Limb (tissue), 2 donors: ENCODE measurements around the gene NPAS4.
"Not testable (repeated sequence)": the region's sequence is repeated elsewhere in the genome, so short reads cannot be mapped to it uniquely, and the experiment has no call there.

ENCODE experiments used
- DNase-seq, 2 donors: peaks; one replicate each; pipeline ENCODE4 v3.0.0-alpha.2; 2016; ENCODE audit errors: extremely low spot score in 2 of 2

Gene NPAS4

GRCh38 chr11:66454247-66454646, 33.4 kb downstream of the NPAS4 start:
- DNase-seq, result no peak

- DNase-seq, result no peak
Measured at GRCh38 chr11:66454828-66455227, 34.0 kb downstream of the NPAS4 start.

GRCh38 chr11:66457826-66458225, 37.0 kb downstream of the NPAS4 start:
- DNase-seq, result no peak

DNA sequence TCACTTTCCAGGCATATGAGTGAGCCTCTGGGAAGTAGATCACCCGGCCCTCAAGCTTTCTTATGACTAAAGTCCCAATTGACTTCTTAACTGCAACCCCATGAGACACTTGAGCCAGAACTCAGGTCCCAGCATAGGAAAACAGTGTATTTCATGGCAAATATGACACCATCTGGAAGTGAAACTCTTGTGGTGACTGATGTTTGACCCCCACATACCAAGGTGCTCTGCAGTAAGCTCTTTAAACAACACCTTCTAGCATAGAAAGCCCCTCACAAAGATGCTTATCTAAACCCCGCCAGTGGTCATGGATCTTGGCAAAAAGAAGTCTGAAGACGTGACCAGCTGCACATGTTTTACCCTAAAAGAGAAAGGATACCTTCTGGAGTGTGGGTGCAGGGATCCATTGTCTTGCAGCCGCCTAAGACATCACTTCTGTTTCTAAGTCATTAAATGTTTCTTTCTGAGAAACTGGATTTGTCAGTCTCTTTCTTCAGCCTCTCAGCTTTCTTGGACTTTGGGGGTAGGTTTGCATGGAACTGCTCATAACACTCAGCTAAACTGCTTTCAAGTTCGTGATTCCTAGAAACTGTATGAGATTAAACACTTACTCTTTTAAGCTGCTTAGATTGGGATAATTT, 38.4 kb downstream of the NPAS4 start:
- DNase-seq, result no peak

DNA sequence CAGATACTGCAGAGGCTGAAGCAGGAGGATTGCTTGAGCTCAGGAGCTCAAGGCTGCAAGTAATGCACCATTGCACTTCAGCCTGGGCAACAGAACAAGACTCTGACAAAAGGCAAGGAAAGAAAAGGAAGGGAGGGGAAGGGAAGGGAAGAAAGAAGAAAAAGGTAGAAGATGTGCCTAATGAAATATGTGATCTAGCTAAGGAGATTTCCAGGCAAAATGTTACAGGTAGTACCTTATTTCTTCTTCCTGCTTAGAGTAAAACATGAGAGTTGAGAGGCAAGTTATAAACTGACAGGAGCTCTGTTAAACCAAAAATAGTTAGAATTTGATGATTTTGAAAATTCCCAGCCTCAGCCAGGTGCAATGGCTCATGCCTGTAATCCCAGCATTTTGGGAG, 41.2 kb downstream of the NPAS4 start:
- DNase-seq, result no peak

DNA sequence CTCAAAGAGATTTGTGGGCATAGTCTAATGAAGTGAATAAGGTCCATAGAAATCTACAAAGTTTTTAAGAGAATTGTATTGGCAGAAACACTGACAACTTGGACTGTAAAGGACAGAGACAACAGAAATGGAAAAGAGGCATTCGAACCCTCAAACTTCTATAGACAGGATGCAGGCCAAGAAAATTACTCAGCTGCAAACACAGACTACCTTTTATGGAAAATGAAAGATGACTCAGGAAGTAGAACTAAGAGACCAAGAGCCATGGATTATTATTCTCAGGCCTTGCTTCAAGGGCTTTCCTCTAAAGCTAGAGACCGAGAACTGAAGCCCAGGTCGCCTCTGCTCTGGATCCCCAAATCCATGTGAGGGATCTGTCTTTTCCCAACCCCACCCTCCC, 42.1 kb downstream of the NPAS4 start:
- DNase-seq, result no peak

- DNase-seq, result not testable (repeated sequence)
Measured at GRCh38 chr11:66464116-66464515, 43.3 kb downstream of the NPAS4 start.

DNA sequence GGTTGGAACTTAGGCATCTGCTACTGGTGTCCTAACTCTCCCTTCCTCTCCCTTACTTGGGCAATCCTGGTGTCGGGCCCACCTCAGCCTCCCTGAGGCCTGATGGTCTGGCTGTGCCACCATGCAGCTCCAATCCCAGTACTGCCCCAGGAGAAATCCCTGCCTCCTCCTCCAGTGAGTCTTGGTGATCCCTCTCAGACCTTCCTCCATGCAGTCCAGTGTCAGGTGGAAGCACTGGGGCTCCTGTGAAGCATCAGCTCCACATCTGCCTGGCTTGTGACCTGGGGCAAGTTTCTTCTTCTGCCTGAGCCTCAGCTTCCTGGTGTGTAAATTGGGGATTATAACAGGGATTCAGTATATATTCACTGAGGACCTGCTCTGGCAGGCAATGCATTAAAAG, 44.1 kb downstream of the NPAS4 start:
- DNase-seq, result no peak

- peak in 1 of 2 donors; percentile 37 for DNase-seq
Measured at GRCh38 chr11:66465373-66466224, 44.8 kb downstream of the NPAS4 start.

DNA sequence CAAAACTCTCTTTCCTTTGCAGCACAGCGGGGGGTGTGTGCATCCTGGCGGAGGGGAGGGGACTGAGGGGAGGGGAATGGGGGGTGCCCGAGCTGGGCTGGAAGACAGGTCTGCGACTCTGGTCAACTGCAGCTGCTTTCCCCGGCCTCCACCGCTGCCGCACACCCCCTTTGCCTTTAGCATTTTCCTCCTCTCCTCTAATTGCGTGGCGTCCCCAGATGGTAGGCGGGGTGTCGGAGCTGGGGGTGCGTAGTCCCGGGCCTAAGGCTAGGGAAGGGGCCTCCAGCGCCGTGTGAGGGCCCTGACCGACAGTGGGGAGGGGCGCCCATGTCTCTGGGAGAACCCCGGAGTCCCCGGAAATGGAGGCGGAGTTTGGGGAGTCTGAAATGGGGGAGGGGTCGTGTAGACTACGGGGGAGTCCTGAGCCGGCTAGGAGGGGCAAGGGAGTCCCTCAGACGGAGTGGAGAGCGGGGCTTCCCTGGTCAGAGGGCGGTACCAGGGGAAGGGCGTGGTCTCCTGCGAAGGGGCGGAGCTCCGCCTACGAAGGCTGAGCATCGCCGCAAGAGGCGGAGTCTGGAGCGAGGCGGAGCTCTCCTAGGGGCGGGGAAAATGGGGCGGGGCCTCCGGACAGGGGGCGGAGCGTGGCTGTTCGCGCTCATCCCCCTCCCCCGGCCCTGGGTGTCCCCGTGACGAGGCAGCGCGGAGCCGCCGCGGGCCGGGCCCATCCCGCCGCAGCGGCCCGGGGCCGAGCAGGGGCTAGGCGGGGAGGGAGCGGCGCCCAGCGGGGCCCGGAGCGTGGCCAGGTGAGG, 45.6 kb downstream of the NPAS4 start, which contains the start of gene PELI3:
TSS of gene PELI3 (plus strand) at position 681 of the 809 bp plus-strand sequence. CDS start 1,224 bp downstream, outside the sequence.
- DNase-seq, result peak; percentile 93 to 99

- DNase-seq, result peak in 1 of 2 donors; percentile 19
Measured at GRCh38 chr11:66467034-66467659, 46.3 kb downstream of the NPAS4 start.

DNA sequence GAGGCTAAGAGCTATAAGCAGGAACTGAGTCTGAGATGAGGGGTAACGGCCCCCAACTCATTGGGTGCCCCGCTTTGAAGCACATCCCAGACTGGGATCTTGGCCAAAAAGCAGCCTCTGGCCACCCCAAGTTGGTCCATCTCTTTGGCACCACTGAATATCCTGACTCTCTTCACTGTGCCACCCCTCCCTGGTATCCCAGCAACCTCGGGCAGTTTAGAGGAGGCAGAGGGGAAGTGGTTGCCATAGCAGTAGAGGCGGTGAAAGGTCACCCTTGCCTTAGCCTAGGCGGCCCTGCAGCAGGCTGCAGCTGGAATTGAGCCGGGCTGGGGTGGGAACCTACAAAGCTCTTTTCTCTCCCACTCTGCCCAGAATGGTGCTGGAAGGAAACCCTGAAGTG, 46.9 kb downstream of the NPAS4 start:
- DNase-seq, result no peak

DNA sequence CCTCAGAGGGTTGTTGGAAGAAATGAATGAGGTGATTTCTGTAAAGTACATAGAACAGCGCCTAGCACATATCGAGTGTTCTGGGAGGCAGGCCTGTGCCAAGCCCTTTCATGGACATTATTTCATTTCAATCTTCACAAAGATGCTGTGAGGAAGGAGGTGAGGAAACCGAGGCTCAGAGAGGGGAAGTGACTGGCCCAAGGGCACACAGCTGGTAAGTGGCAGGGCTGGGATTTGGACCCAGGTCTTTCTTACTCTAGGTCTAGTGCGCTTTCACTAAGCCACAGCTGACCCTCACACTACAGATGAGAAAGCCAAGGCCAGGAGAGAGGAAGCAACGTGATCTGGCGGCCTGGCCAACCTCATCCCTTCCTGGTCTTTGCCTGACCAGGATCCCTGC, 47.9 kb downstream of the NPAS4 start:
- DNase-seq, result no peak

- no peak for DNase-seq
Measured at GRCh38 chr11:66469441-66469840, 48.6 kb downstream of the NPAS4 start.

DNA sequence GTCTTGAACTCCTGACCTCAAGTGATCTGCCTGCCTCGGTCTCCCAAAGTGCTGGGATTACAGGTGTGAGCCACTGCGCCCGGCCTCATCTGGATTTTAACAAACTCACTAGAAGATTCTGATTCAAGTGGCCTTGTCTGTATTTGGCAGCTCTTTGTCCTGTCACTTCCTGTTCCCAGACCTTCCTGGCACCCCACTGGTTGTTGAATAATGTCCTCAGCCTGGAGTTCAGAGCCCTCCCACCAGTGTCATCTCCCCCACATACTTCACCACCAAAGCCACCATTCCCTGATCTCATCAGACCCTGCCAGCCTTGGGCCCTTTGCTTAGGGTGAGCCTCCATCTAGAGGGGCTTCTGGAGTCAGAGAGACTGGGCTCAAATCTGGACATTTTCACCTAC, 49.2 kb downstream of the NPAS4 start:
- DNase-seq, result no peak

DNA sequence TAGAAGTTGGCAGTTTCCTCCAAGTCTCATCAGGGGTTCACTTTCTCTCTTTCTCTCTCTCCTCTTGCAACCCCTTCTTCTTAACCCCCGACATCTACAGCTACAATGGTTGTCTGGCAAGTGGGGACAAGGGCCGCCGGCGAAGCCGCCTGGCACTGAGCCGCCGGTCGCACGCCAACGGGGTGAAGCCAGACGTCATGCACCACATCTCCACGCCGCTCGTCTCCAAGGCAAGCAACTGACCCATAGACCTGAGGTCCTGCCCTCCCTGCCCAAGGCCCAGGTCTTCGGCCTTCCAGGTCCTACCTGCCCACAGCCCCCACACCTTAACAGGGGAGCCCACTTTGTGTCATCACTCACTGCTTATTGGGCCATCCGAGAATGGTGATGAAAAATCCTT, 50.3 kb downstream of the NPAS4 start:
- DNase-seq, result no peak

DNA sequence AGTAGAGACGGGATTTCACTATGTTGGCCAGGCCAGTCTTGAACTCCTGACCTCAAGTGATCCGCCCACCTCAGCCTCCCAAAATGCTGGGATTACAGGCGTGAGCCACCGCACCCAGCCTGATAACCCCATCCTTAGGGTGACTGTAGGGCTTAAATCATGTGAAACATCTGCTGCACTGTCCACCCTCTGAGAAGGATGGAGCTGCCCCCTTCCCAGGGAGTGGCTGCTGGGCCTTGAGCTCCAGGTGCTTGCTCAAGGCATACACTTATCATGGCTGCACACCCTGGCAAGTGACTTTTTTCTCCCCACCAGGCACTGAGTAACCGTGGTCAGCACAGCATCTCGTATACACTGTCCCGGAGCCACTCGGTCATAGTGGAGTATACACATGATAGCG, 51.2 kb downstream of the NPAS4 start:
- no peak for DNase-seq

- DNase-seq, result no peak
Measured at GRCh38 chr11:66473167-66473566, 52.3 kb downstream of the NPAS4 start.

- no peak for DNase-seq
Measured at GRCh38 chr11:66473608-66474515, 53.0 kb downstream of the NPAS4 start.

GRCh38 chr11:66475349-66476172, 54.7 kb downstream of the NPAS4 start:
- no peak for DNase-seq
